Endothelial cell (in vitro differentiated cells): ENCODE measurements around the gene RERE. TPM values are rescaled to one million over a fixed set of nuclear protein-coding genes. Genes with fewer than 3 reads are reported as not detected.

Experiments
- DNase-seq: peaks from one replicate; pipeline ENCODE4 v3.0.0; 2021; ENCODE audit warnings: low spot score
- H3K27ac Mint-ChIP-seq: one replicate; pipeline ENCODE4 v1.8.0; 2021; ENCODE audit warnings: mixed read lengths, inconsistent platforms; ENCODE audit not compliant: unreplicated experiment
- H3K27me3 Mint-ChIP-seq: one replicate; pipeline ENCODE4 v1.8.0; 2021; ENCODE audit warnings: mild to moderate bottlenecking, moderate library complexity, mixed read lengths, inconsistent platforms; ENCODE audit not compliant: unreplicated experiment
- H3K36me3 Mint-ChIP-seq: one replicate; pipeline ENCODE4 v1.8.0; 2021; ENCODE audit warnings: mild to moderate bottlenecking, low read depth, mixed read lengths, inconsistent platforms; ENCODE audit not compliant: unreplicated experiment
- H3K4me1 Mint-ChIP-seq: one replicate; pipeline ENCODE4 v1.8.0; 2021; ENCODE audit warnings: mild to moderate bottlenecking, mixed read lengths, inconsistent platforms; ENCODE audit not compliant: unreplicated experiment
- H3K4me3 Mint-ChIP-seq: one replicate; pipeline ENCODE4 v1.8.0; 2021; ENCODE audit warnings: mild to moderate bottlenecking, mixed read lengths, inconsistent platforms; ENCODE audit not compliant: unreplicated experiment
- H3K9me3 Mint-ChIP-seq: one replicate; pipeline ENCODE4 v1.8.0; 2021; ENCODE audit warnings: mixed read lengths, inconsistent platforms; ENCODE audit not compliant: unreplicated experiment
- total RNA-seq: library from RNA; stranded (reverse); fragmentation: NEBNext Ultra II Directional; extraction: Animal tissue kit (Norgen Biotek cat#: 25700); gene quantifications from one replicate; pipeline ENCODE4 v1.2.1, GENCODE V29; 2021; ENCODE audit not compliant: unreplicated experiment
- TF ChIP-seq, protein P1 (sequence below): fragments of 200-600 bp; sonication (generic); IDR thresholded peaks from one replicate; pipeline ENCODE4 v1.5.0; 2021; ENCODE audit warnings: antibody characterized with exemption; ENCODE audit not compliant: unreplicated experiment

RERE gene
- total RNA-seq, 1 donor from 2014 or later, result 115 TPM

DNA sequence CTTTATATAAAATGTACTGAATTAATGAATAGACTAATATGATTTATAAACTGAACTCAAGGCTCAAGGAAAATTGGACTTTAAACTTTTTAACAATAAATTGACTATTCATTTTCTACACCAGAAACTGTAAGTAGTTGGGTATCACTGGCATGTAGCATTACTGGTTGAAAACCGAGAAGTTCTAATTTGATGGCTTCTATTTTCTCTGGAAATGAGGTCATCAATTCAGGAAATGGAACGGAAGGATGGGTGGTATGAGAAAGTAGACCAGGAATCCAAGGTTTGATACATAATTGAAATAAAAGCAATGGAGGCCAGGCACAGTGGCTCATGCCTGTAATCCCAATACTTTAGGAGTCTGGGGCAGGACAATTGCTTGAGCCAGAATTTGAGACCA is 50.4 kb downstream of the RERE start:
- Mint-ChIP-seq H3K4me1 (peaks cover 21% of the 10 kb centered on the region), H3K27me3 (peaks cover 1% of the 10 kb centered on the region), H3K36me3 (peaks cover 4% of the 10 kb centered on the region), H3K27ac (no peak overlapping the region), H3K9me3 (no peaks in the 10 kb centered on the region), H3K4me3 (no peak overlapping the region)
- DNase-seq, result no peak
- TF ChIP-seq, protein P1, sequence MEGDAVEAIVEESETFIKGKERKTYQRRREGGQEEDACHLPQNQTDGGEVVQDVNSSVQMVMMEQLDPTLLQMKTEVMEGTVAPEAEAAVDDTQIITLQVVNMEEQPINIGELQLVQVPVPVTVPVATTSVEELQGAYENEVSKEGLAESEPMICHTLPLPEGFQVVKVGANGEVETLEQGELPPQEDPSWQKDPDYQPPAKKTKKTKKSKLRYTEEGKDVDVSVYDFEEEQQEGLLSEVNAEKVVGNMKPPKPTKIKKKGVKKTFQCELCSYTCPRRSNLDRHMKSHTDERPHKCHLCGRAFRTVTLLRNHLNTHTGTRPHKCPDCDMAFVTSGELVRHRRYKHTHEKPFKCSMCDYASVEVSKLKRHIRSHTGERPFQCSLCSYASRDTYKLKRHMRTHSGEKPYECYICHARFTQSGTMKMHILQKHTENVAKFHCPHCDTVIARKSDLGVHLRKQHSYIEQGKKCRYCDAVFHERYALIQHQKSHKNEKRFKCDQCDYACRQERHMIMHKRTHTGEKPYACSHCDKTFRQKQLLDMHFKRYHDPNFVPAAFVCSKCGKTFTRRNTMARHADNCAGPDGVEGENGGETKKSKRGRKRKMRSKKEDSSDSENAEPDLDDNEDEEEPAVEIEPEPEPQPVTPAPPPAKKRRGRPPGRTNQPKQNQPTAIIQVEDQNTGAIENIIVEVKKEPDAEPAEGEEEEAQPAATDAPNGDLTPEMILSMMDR, result no peak

DNA sequence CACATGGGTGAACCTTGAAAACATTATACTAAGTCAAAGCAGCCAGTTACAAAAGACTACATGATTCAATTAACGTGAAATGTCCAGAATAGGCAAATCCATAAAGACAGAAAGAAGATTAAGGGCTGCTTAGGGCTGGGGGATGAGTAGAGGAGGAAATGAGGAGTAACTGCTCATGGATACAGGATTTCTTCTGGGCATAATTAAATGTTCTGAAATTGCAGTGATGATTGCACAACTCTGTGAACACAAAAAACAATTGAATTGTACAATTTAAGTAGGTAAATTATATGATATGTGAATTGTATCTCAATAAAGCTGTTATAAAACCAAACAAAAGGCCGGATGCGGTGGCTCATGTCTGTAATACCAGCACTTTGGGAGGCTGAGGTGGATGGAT is 52.2 kb downstream of the RERE start:
- Mint-ChIP-seq H3K36me3 (peaks cover 4% of the 10 kb centered on the region), H3K4me3 (no peak overlapping the region), H3K4me1 (peaks cover 21% of the 10 kb centered on the region), H3K27ac (peak overlapping the region; percentile 65), H3K9me3 (no peaks in the 10 kb centered on the region), H3K27me3 (peaks cover 1% of the 10 kb centered on the region)
- DNase-seq, result no peak
- TF ChIP-seq, protein P1, result no peak

GRCh38 chr1:8764293-8764937 is 53.0 kb downstream of the RERE start:
- H3K4me3 Mint-ChIP-seq, result no peak overlapping the region
- peaks cover 4% of the 10 kb centered on the region for H3K36me3 Mint-ChIP-seq
- H3K27me3 Mint-ChIP-seq, result peaks cover 1% of the 10 kb centered on the region
- no peak overlapping the region for H3K27ac Mint-ChIP-seq
- TF ChIP-seq, protein P1, result no peak
- DNase-seq, result no peak
- H3K4me1 Mint-ChIP-seq, result peaks cover 21% of the 10 kb centered on the region
- no peaks in the 10 kb centered on the region for H3K9me3 Mint-ChIP-seq

GRCh38 chr1:8763888-8764287 is 53.6 kb downstream of the RERE start:
- Mint-ChIP-seq H3K4me3 (no peak overlapping the region), H3K36me3 (peaks cover 4% of the 10 kb centered on the region), H3K9me3 (no peaks in the 10 kb centered on the region), H3K27ac (no peak overlapping the region), H3K27me3 (peaks cover 1% of the 10 kb centered on the region), H3K4me1 (peaks cover 21% of the 10 kb centered on the region)
- TF ChIP-seq, protein P1, result no peak
- DNase-seq, result no peak

- Mint-ChIP-seq H3K9me3 (no peaks in the 10 kb centered on the region), H3K27me3 (no peaks in the 10 kb centered on the region), H3K4me3 (no peak overlapping the region), H3K27ac (no peak overlapping the region), H3K36me3 (no peaks in the 10 kb centered on the region), H3K4me1 (peaks cover 7% of the 10 kb centered on the region)
- no peak for DNase-seq
- TF ChIP-seq, protein P1, result no peak
Observed at GRCh38 chr1:8754993-8755392, 62.4 kb downstream of the RERE start.
